ENCODE results near the gene SF3B6.
"Not testable (repeated sequence)": the region's sequence is repeated elsewhere in the genome, so short reads cannot be mapped to it uniquely, and the experiment has no call there.

SF3B6 gene

DNA sequence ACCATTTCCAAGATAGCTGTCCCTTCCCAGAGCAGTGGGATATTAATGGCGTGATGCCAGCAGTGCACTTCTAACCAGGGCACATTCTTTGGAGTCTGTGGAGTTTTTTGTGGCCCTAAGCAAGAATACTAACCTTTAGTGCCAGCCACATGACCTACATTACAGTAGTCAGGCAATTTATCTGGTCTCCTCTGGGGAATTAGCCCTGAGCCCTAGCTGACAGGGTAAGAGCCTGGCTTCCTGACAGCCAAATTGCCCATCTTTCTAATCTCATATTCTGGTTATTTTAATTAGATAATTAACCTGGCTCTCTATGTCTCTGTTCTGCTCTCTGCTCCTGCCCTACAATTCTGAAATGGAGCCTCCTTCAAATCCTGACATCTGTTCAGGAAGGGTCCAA lies 41.8 kb upstream of the SF3B6 start:
- TF ChIP-seq, protein P1, sequence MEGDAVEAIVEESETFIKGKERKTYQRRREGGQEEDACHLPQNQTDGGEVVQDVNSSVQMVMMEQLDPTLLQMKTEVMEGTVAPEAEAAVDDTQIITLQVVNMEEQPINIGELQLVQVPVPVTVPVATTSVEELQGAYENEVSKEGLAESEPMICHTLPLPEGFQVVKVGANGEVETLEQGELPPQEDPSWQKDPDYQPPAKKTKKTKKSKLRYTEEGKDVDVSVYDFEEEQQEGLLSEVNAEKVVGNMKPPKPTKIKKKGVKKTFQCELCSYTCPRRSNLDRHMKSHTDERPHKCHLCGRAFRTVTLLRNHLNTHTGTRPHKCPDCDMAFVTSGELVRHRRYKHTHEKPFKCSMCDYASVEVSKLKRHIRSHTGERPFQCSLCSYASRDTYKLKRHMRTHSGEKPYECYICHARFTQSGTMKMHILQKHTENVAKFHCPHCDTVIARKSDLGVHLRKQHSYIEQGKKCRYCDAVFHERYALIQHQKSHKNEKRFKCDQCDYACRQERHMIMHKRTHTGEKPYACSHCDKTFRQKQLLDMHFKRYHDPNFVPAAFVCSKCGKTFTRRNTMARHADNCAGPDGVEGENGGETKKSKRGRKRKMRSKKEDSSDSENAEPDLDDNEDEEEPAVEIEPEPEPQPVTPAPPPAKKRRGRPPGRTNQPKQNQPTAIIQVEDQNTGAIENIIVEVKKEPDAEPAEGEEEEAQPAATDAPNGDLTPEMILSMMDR (IDR thresholded peaks at IDR 0.05; ENCODE audit: insufficient read depth, low read depth, low read length, missing control alignments), result no peak
- H3K4me3 ChIP-seq (ENCODE audit: low read length), result no peak overlapping the region
- no peak for DNase-seq (ENCODE audit: low read depth)

DNA sequence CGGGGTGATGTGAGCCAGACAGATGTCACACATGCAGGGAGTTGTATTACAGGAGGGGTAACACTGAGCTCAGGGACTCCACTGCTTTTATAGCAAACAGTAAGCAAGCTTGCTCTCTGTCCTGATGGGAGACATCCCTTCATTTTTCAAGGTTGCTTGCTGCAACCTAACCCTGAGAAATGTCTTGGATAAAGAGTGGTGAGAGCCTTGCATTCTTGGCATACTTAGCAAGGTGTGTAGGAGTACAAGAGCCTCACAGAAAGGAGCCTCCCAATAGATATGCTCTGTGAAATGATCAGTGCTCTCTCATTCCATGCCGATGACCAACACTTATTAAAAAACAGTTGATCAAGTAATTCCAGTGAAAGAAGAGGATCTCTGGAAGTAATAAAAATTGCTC lies 38.9 kb upstream of the SF3B6 start:
- TF ChIP-seq, protein P1 (IDR thresholded peaks at IDR 0.05; ENCODE audit: insufficient read depth, low read depth, low read length, missing control alignments), result no peak
- H3K4me3 ChIP-seq (ENCODE audit: low read length), result no peak overlapping the region
- peak; percentile 30 for DNase-seq (ENCODE audit: low read depth)

DNA sequence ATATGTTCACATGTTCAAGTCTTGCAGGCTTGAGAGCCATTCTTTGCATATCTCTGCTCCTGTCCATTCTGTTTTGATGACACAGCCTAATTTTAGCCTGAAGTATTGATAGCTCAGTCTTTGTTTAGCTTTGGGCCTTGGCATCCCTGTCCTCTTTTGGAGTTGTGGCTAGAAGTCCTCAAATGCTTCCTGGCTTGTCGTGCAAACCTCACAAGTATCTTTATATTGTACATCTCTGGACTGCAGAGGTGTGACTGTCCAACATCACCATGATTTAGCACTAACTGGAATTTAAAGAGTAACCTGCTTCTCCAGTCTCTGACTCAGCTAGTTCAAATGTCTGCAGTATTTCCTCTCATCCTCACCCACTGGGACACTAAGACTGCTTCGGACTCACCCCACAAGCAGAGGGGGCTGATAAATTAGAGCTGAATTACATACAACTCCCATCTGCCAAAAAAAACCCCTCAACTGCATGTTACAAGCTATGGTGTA lies 35.3 kb upstream of the SF3B6 start:
- TF ChIP-seq, protein P1 (IDR thresholded peaks at IDR 0.05; ENCODE audit: insufficient read depth, low read depth, low read length, missing control alignments), result no peak
- no peak overlapping the region for H3K4me3 ChIP-seq (ENCODE audit: low read length)
- DNase-seq (ENCODE audit: low read depth), result peak; percentile 82

DNA sequence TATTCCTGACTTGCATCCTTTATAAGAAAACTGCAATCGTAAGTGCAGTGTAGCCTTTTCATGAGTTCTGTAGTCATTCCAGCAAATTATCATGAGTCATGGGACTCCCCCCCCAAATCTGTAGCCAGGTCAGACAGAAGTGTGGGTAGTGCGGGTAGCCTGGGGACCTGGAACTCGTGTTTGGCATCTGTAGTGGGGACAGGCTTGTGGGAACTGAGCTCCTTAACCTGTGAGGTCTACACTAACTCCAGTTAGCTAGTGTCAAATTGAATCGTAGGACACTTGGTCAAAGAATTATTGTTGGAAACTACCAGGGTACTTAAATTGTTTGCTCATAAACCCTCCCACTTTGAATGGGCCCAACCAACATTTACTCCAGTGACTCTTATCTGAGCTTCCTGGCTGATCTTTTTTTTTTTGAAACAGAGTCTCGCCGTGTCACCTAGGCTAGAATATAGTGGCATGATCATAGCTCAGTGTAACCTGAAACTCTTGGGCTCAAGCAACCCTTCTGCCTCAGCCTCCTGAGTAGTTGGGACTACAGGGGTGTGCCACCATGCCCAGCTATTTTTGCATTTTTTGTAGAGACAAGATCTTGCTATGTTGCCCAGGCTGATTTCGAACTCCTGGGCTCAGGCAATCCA lies 34.7 kb upstream of the SF3B6 start:
- DNase-seq (ENCODE audit: low read depth), result peak; percentile 15
- TF ChIP-seq, protein P1 (IDR thresholded peaks at IDR 0.05; ENCODE audit: insufficient read depth, low read depth, low read length, missing control alignments), result no peak
- no peak overlapping the region for H3K4me3 ChIP-seq (ENCODE audit: low read length)

DNA sequence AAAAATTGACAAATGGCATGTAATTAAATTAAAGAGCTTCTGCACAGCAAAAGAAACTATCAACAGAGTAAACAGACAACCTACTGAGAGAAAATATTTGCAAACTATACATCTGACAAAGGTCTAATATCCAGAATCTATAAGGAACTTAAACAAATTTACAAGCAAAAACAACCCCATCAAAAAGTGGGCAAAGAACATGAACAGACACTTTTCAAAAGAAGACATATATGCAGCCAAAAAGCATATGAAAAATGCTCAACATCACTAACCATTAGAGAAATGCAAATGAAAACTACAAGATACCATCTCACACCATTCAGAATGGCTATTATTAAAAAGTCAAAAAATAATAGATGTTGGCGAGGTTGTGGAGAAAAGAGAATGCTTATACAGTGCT lies 33.3 kb upstream of the SF3B6 start:
- H3K4me3 ChIP-seq (ENCODE audit: low read length); DNase-seq (ENCODE audit: low read depth): not testable (repeated sequence)

DNA sequence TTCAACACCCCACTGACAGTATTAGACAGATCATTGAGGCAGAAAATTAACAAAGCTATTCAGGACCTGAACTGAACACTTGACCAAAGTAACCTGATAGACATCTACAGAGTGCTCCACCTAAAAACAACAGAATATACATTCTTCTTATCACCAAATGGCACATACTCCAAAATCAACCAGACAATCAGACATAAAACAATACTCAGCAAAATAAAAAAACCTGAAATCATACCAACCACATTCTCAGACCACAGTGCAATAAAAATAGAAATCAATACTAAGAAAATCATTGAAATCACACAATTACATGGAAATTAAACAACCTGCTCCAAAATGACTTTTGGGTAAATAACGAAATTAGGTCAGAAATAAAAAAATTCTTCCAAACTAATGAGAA lies 31.2 kb upstream of the SF3B6 start:
- DNase-seq (ENCODE audit: low read depth), result no peak
- H3K4me3 ChIP-seq (ENCODE audit: low read length), result no peak overlapping the region
- TF ChIP-seq, protein P1 (IDR thresholded peaks at IDR 0.05; ENCODE audit: insufficient read depth, low read depth, low read length, missing control alignments), result no peak

DNA sequence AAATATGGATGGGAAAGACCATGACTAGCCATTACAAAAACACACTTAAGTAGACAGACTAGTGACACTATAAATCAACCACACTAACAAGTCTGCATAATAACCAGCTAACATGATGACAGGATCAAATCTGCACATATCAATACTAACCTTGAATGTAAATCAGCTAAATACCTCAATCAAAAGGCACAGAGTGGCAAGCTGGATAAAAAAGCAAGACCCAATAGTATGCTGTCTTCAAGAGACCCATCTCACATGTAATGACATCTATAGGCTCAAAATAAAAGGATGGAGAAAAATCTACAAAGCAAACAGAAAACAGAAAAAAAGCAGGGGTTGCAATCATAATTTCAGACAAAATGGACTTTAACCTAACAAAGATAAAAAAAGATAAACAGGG lies 30.7 kb upstream of the SF3B6 start:
- DNase-seq (ENCODE audit: low read depth), result no peak
- TF ChIP-seq, protein P1 (IDR thresholded peaks at IDR 0.05; ENCODE audit: insufficient read depth, low read depth, low read length, missing control alignments), result no peak
- H3K4me3 ChIP-seq (ENCODE audit: low read length), result no peak overlapping the region

Data from epithelial cell of esophagus (primary cell).